Loucy (cell line): ENCODE results near the gene OSBPL2.

Source experiments
- H2AFZ ChIP-seq: fragments of 200-600 bp; sonication (generic); 2 replicates; pipeline ENCODE4 v1.6.0; 2016; ENCODE audit warnings: antibody characterized with exemption, mild to moderate bottlenecking, low read length, moderate library complexity
- H3F3A ChIP-seq: fragments of 200-600 bp; 2 replicates; pipeline ENCODE4 v1.6.0; 2016; ENCODE audit warnings: antibody characterized with exemption, low read depth, mild to moderate bottlenecking
- H3K27me3 ChIP-seq: fragments of 200-600 bp; sonication (generic); 2 replicates; pipeline ENCODE4 v1.6.1; 2014; ENCODE audit warnings: low read length, mild to moderate bottlenecking; ENCODE audit not compliant: insufficient read depth, poor library complexity, severe bottlenecking
- H3K36me3 ChIP-seq: fragments of 200-600 bp; sonication (generic); 2 replicates; pipeline ENCODE4 v1.6.1; 2016; ENCODE audit warnings: low read length; ENCODE audit not compliant: insufficient read depth
- H3K4me1 ChIP-seq: fragments of 200-600 bp; sonication (generic); 2 replicates; pipeline ENCODE4 v1.5.1; 2014; ENCODE audit warnings: low read length, mild to moderate bottlenecking; ENCODE audit not compliant: insufficient read depth, poor library complexity, severe bottlenecking
- H3K4me2 ChIP-seq: fragments of 200-600 bp; sonication (generic); 2 replicates; pipeline ENCODE4 v1.6.0; 2014; ENCODE audit warnings: antibody characterized with exemption, low read length, low read depth, mild to moderate bottlenecking; ENCODE audit not compliant: poor library complexity, severe bottlenecking
- H3K4me3 ChIP-seq: fragments of 200-600 bp; sonication (generic); 2 replicates; pipeline ENCODE4 v1.5.1; 2014; ENCODE audit warnings: low read length, mild to moderate bottlenecking, mixed read lengths; ENCODE audit not compliant: poor library complexity, severe bottlenecking
- H3K79me2 ChIP-seq: fragments of 200-600 bp; sonication (generic); 2 replicates; pipeline ENCODE4 v1.6.1; 2014; ENCODE audit warnings: low read length; ENCODE audit not compliant: insufficient read depth
- H3K9ac ChIP-seq: fragments of 200-600 bp; sonication (generic); 2 replicates; pipeline ENCODE4 v1.6.0; 2014; ENCODE audit warnings: mild to moderate bottlenecking, low read depth, low read length, moderate library complexity; ENCODE audit not compliant: poor library complexity, severe bottlenecking
- H3K9me2 ChIP-seq: fragments of 200-600 bp; sonication (generic); replicated peaks from 2 replicates; pipeline ENCODE4 v1.6.1; 2016; ENCODE audit warnings: low read depth, low read length, mixed read lengths
- H3K9me3 ChIP-seq: fragments of 200-600 bp; sonication (generic); 2 replicates; pipeline ENCODE4 v1.6.1; 2014; ENCODE audit warnings: mild to moderate bottlenecking, antibody characterized with exemption, low read length, low read depth; ENCODE audit not compliant: insufficient read depth
- H4K20me1 ChIP-seq: fragments of 200-600 bp; sonication (generic); 2 replicates; pipeline ENCODE4 v1.6.0; 2014; ENCODE audit warnings: antibody characterized with exemption, low read length, mild to moderate bottlenecking; ENCODE audit not compliant: insufficient read depth, poor library complexity, severe bottlenecking
- EZH2phosphoT487 ChIP-seq: fragments of 200-600 bp; IDR thresholded peaks from 2 replicates; pipeline ENCODE4 v1.6.1; 2018; ENCODE audit warnings: antibody characterized with exemption, mild to moderate bottlenecking, moderate library complexity, borderline replicate concordance
- TF ChIP-seq, protein P1 (sequence below): fragments of 200-600 bp; sonication (generic); conservative IDR thresholded peaks from 2 replicates; pipeline ENCODE4 v1.5.1; 2014; ENCODE audit warnings: mild to moderate bottlenecking, antibody characterized with exemption, low read length

The OSBPL2 gene

DNA sequence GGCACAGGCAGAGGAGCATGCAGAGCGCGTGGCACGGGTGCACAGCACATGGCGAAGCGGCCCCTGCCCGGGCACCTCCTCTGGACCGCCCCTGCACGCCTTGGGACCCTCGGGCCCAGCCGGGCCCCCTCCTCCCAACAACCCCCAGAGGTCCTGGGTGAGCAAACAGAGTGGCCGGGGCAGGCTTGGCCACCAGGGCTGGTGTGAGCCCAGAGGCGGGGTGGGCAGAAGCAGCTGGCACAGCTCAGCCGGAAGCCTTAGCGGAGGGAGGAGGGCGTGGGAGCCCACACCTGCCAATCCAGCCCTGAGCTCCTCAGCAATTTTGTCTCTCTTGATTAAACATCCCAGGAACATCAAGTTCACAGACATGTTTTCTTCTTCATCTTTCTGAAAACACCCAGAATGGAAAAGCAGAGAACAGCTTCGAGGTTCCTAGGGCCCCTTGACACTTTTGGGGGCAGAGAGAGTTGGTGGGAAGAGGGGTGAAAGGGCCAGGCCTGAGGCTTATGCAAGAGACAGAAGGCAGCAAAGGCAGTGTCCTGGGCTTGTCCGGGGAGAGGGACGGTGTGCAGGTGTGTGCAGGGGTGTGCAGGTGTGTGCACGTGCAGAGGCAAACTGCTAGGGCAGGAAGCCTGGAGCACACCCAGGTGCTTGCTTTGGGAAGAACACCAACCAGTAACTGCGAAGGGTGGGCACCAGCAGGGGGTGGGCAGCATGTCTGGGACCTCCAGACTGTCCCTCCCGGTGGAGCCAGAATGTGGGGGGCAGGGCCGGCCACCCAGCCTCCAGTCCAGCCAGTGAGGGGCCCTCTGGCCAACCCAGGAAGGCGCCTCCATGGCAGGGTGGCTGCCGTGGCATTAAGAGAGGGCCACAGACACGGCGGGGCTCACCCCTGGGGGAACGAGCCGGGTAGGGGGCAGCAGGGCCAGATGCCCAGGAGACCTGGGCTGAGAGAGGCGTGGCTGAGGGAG lies 23.0 kb upstream of the OSBPL2 start:
- no peaks in the 10 kb centered on the region for H4K20me1 ChIP-seq
- no peak overlapping the region for H3K9ac ChIP-seq
- no peak overlapping the region for H3K4me3 ChIP-seq
- no peaks in the 10 kb centered on the region for H3K79me2 ChIP-seq
- H3K4me2 ChIP-seq: no peak overlapping the region
- H3K27me3 ChIP-seq: no peaks in the 10 kb centered on the region
- H3K9me3 ChIP-seq: no peaks in the 10 kb centered on the region
- H2AFZ ChIP-seq: no peak overlapping the region
- TF ChIP-seq, protein P1, sequence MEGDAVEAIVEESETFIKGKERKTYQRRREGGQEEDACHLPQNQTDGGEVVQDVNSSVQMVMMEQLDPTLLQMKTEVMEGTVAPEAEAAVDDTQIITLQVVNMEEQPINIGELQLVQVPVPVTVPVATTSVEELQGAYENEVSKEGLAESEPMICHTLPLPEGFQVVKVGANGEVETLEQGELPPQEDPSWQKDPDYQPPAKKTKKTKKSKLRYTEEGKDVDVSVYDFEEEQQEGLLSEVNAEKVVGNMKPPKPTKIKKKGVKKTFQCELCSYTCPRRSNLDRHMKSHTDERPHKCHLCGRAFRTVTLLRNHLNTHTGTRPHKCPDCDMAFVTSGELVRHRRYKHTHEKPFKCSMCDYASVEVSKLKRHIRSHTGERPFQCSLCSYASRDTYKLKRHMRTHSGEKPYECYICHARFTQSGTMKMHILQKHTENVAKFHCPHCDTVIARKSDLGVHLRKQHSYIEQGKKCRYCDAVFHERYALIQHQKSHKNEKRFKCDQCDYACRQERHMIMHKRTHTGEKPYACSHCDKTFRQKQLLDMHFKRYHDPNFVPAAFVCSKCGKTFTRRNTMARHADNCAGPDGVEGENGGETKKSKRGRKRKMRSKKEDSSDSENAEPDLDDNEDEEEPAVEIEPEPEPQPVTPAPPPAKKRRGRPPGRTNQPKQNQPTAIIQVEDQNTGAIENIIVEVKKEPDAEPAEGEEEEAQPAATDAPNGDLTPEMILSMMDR: no peak
- no peak for TF ChIP-seq EZH2phosphoT487
- no peaks in the 10 kb centered on the region for H3F3A ChIP-seq
- H3K9me2 ChIP-seq: no peaks in the 10 kb centered on the region
- H3K4me1 ChIP-seq: no peaks in the 10 kb centered on the region
- H3K36me3 ChIP-seq: no peaks in the 10 kb centered on the region

DNA sequence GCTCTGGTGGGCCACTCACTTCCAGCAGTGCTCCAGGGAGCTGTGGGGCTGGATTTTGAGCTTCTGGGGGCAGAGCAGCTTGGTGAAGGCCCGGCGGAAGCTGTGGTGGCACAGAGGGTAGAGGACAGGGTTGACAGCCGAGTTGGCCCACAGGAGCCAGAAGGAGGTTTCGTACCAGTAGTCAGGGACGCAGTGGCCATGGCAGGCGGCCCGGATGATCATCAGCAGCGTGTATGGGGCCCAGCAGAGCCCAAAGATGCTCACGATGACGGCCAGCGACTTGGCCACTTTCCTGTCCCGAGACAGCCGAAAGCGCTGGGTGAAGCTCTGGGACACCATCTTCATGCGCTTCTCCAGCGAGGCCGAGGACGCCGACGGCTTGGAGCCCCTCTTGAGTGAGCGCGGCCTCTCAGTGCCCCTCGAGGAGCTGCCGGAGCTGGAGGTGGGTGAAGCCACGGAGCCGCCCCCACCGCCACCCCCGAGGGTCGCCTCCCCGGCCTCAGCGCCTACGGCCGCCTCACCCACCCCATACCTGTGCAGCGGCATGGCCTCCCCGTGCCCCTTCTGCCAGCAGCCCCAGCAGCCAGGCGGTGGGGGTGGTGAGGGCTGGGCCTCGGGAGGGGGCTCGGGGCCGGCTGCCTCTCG lies 22.2 kb upstream of the OSBPL2 start:
- no peaks in the 10 kb centered on the region for H3K9me3 ChIP-seq
- no peaks in the 10 kb centered on the region for H4K20me1 ChIP-seq
- no peak overlapping the region for H3K4me3 ChIP-seq
- no peaks in the 10 kb centered on the region for H3K79me2 ChIP-seq
- H3K36me3 ChIP-seq: no peaks in the 10 kb centered on the region
- H3K4me2 ChIP-seq: no peak overlapping the region
- TF ChIP-seq EZH2phosphoT487: no peak
- TF ChIP-seq, protein P1: no peak
- no peak overlapping the region for H2AFZ ChIP-seq
- H3K27me3 ChIP-seq: no peaks in the 10 kb centered on the region
- no peaks in the 10 kb centered on the region for H3F3A ChIP-seq
- no peaks in the 10 kb centered on the region for H3K4me1 ChIP-seq
- H3K9me2 ChIP-seq: no peaks in the 10 kb centered on the region
- no peak overlapping the region for H3K9ac ChIP-seq

DNA sequence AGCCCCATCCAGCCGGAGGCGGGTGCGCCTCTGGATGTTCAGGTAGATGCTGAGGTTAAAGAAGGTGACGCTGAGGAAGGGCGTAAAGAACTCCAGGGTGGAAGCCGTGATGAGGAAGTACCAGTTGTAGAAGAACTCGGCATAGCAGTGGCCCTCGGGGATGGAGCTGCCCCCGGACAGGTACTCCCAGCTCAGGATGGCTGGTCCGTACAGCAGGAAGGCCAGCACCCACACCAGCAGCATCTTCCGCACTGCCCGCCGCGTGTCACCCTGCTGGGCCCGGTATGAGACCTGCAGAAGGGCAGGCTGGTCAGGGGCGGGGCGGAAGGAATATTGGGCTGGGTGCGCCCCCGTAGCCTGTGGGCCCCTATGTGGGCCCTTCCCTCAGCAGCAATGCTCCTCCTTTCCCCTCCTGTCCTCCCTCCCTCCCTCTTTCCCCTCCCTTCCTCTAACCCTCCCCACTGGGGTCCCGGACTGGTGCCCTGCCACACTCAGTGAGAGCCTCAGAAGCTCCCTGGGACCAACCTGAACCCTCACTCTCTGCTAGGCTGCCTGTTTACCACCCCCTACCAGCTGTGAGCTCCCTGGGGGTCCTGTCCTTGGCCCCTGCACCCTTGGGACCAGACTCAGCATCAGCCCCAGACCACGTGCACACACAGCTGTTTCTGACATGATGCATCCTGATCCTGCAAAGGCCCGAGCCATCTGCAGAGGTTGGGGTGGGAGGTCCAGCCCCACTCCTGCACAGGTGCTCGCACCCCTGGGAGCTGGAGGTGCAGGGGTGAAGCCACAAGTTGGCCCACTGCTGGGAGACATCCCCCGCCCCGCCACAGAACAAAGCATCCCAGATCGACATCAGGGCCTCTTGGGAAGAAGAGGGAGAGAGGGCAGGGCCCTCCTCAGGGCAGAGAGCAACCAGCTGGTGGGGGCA lies 21.4 kb upstream of the OSBPL2 start:
- H3K9me3 ChIP-seq: no peaks in the 10 kb centered on the region
- no peak overlapping the region for H3K4me3 ChIP-seq
- no peaks in the 10 kb centered on the region for H3K79me2 ChIP-seq
- H3K9me2 ChIP-seq: no peaks in the 10 kb centered on the region
- H3K4me1 ChIP-seq: no peaks in the 10 kb centered on the region
- TF ChIP-seq, protein P1: no peak
- no peak for TF ChIP-seq EZH2phosphoT487
- no peaks in the 10 kb centered on the region for H3K36me3 ChIP-seq
- no peak overlapping the region for H3K9ac ChIP-seq
- no peaks in the 10 kb centered on the region for H4K20me1 ChIP-seq
- H3K4me2 ChIP-seq: no peak overlapping the region
- H3F3A ChIP-seq: no peaks in the 10 kb centered on the region
- no peak overlapping the region for H2AFZ ChIP-seq
- no peaks in the 10 kb centered on the region for H3K27me3 ChIP-seq
